SK-N-SH (cell line): Measurements from ENCODE around the gene KPRP. TPM values are rescaled to one million over a fixed set of nuclear protein-coding genes. Genes with fewer than 3 reads are reported as not detected.
A peak's percentile ranks its signal among the peaks of the same experiment; 100 is the strongest.

ENCODE experiments used
- CTCF ChIA-PET: fragments of 300-600, 350-600 bp; formaldehyde crosslinking; extraction: SDS; loops from one replicate; lab custom pipeline; 2021; lab: Yijun Ruan, JAX
- POLR2A ChIA-PET: fragments of 350-600 bp; sonication (Branson Sonifier 250); formaldehyde crosslinking; extraction: SDS; loops from one replicate; lab custom pipeline; 2020; ENCODE audit warnings: antibody characterized with exemption, inconsistent platforms; lab: Yijun Ruan, JAX
- DNase-seq: peaks from one replicate; pipeline ENCODE4 v3.0.0; 2012
- H2AFZ ChIP-seq: fragments of 200-600 bp; sonication (generic); 2 replicates; pipeline ENCODE4 v1.8.1; 2016; ENCODE audit warnings: antibody characterized with exemption, mild to moderate bottlenecking, low read depth
- H3F3A ChIP-seq: fragments of 200-600 bp; sonication (generic); replicated peaks from 2 replicates; pipeline ENCODE3; 2016; ENCODE audit warnings: antibody characterized with exemption, mild to moderate bottlenecking; ENCODE audit not compliant: insufficient read depth
- H3K27ac ChIP-seq, 2 experiments: fragments of 200-500 bp in 1 of 2; fragments of 200-600 bp in 1 of 2; sonication (Bioruptor generic) in 1 of 2; sonication (generic), shearing (Covaris generic) in 1 of 2; 2 replicates each; pipeline versions ENCODE4 v1.5.1 to v1.6.1; 2014 to 2016; ENCODE audit warnings: low read depth in 2 of 2, inconsistent platforms in 1 of 2, low read length in 1 of 2, mild to moderate bottlenecking in 1 of 2, mixed read lengths in 1 of 2
- H3K27me3 ChIP-seq: fragments of 200-600 bp; sonication (generic), shearing (Covaris generic); 2 replicates; pipeline ENCODE4 v1.6.1; 2016; ENCODE audit warnings: mixed run types; ENCODE audit not compliant: insufficient read depth
- H3K36me3 ChIP-seq, 2 experiments: fragments of 200-500 bp in 1 of 2; fragments of 200-600 bp in 1 of 2; sonication (Bioruptor generic) in 1 of 2; sonication (generic) in 1 of 2; replicated peaks in 1 of 2; 2 replicates each; pipeline versions ENCODE3 to v1.5.1; 2014 to 2016; ENCODE audit warnings: low read length in 1 of 2, mild to moderate bottlenecking in 1 of 2; ENCODE audit not compliant: insufficient read depth in 2 of 2, control insufficient read depth in 1 of 2
- H3K4me1 ChIP-seq, 2 experiments: fragments of 200-500 bp in 1 of 2; fragments of 200-600 bp in 1 of 2; sonication (Bioruptor generic) in 1 of 2; sonication (generic), shearing (Covaris generic) in 1 of 2; 2 replicates each; pipeline versions ENCODE4 v1.5.1 to v1.6.1; 2014 to 2016; ENCODE audit warnings: low read depth in 1 of 2, low read length in 1 of 2, mixed run types in 1 of 2; ENCODE audit not compliant: insufficient read depth in 2 of 2, control insufficient read depth in 1 of 2
- H3K4me2 ChIP-seq: fragments of 200-600 bp; sonication (generic), shearing (Covaris generic); 2 replicates; pipeline ENCODE4 v1.6.1; 2017; ENCODE audit warnings: mixed run types
- H3K4me3 ChIP-seq, 2 experiments: fragments of 200-500 bp in 1 of 2; fragments of 200-600 bp in 1 of 2; sonication (Bioruptor generic) in 1 of 2; sonication (generic), shearing (Covaris generic) in 1 of 2; 2 replicates each; pipeline versions ENCODE4 v1.5.1 to v1.8.1; 2014 to 2016; ENCODE audit warnings: low read depth in 2 of 2, inconsistent platforms in 1 of 2, low read length in 1 of 2, mild to moderate bottlenecking in 1 of 2, mixed read lengths in 1 of 2, moderate library complexity in 1 of 2
- H3K79me2 ChIP-seq: fragments of 200-600 bp; sonication (generic); 2 replicates; pipeline ENCODE4 v1.8.1; 2017; ENCODE audit warnings: mild to moderate bottlenecking; ENCODE audit not compliant: insufficient read depth
- H3K9ac ChIP-seq: fragments of 200-600 bp; sonication (generic); 2 replicates; pipeline ENCODE4 v1.6.1; 2017; ENCODE audit warnings: mixed run types
- H3K9me2 ChIP-seq: fragments of 200-600 bp; sonication (generic); 2 replicates; pipeline ENCODE4 v1.6.1; 2017; ENCODE audit warnings: mixed run types
- H3K9me3 ChIP-seq: fragments of 200-600 bp; sonication (generic); 2 replicates; pipeline ENCODE4 v1.6.1; 2017; ENCODE audit warnings: mixed run types, mild to moderate bottlenecking, moderate library complexity
- H4K20me1 ChIP-seq: fragments of 200-600 bp; sonication (generic); 2 replicates; pipeline ENCODE4 v1.6.1; 2017; ENCODE audit warnings: mild to moderate bottlenecking, mixed run types; ENCODE audit not compliant: insufficient read depth
- ELF1 ChIP-seq: IDR thresholded peaks from 2 replicates; pipeline ENCODE4 v1.4.0; 2012
- EP300 ChIP-seq, 2 experiments: IDR thresholded peaks; 2 replicates each; pipeline versions ENCODE4 v1.4.0 to v1.6.1; 2012; ENCODE audit warnings: borderline replicate concordance in 1 of 2, low read depth in 1 of 2, low read length in 1 of 2
- FOSL2 ChIP-seq: IDR thresholded peaks from 2 replicates; pipeline ENCODE4 v1.4.0; 2012; ENCODE audit warnings: low read depth, mild to moderate bottlenecking, moderate library complexity, borderline replicate concordance
- GABPA ChIP-seq: IDR thresholded peaks from 2 replicates; pipeline ENCODE4 v1.4.0; 2012; ENCODE audit warnings: low read depth, mild to moderate bottlenecking
- GATA2 ChIP-seq: sonication (generic); formaldehyde crosslinking; IDR thresholded peaks from 2 replicates; pipeline ENCODE4 v1.5.0; 2020; ENCODE audit warnings: mild to moderate bottlenecking, missing genetic modification reagents
- POLR2AphosphoS5 ChIP-seq: IDR thresholded peaks from 2 replicates; pipeline ENCODE4 v1.6.1; 2012; ENCODE audit warnings: low read depth, low read length
- RAD21 ChIP-seq: IDR thresholded peaks from 2 replicates; pipeline ENCODE4 v1.6.1; 2012; ENCODE audit warnings: mild to moderate bottlenecking, low read length
- RFX5 ChIP-seq: IDR thresholded peaks from 2 replicates; pipeline ENCODE4 v1.6.1; 2012; ENCODE audit warnings: mild to moderate bottlenecking, improper control_type of control experiment, low read length
- SMC3 ChIP-seq: IDR thresholded peaks from 2 replicates; pipeline ENCODE4 v1.6.1; 2012; ENCODE audit warnings: low read depth, low read length, improper control_type of control experiment
- TAF1 ChIP-seq: IDR thresholded peaks from 2 replicates; pipeline ENCODE4 v1.6.1; 2012; ENCODE audit warnings: low read depth, mild to moderate bottlenecking, low read length, moderate library complexity, borderline replicate concordance
- TEAD4 ChIP-seq: IDR thresholded peaks from 2 replicates; pipeline ENCODE4 v1.4.0; 2012; ENCODE audit warnings: mild to moderate bottlenecking, borderline replicate concordance; ENCODE audit not compliant: insufficient read depth
- USF1 ChIP-seq: IDR thresholded peaks from 2 replicates; pipeline ENCODE4 v1.4.0; 2012; ENCODE audit warnings: low read depth, borderline replicate concordance
- USF2 ChIP-seq: fragments of 150-350 bp; IDR thresholded peaks from 2 replicates; pipeline ENCODE4 v1.6.1; 2017; ENCODE audit warnings: antibody characterized with exemption, low read length, low read depth, borderline replicate concordance
- WGBS: methylation state at CpG from one replicate; pipeline ENCODE4 v1.1.6; 2017; ENCODE audit warnings: low lambda C conversion rate; 5-methylcytosine and 5-hydroxymethylcytosine counted together
- polyA plus RNA-seq, 3 experiments: library from polyadenylated mRNA; depleted of rRNA; stranded (reverse); fragments of >200 nt; gene quantifications; 2 replicates each; pipeline ENCODE4 v1.2.3, GENCODE V29; 2012
- TF ChIP-seq, protein P1 (sequence below): IDR thresholded peaks from 2 replicates; pipeline ENCODE4 v1.6.1; 2012; ENCODE audit warnings: mild to moderate bottlenecking, low read depth, low read length, moderate library complexity

Gene KPRP
- polyA plus RNA-seq, 1 of the 3 experiments (the other 2 are of a cell fraction), result not detected

DNA sequence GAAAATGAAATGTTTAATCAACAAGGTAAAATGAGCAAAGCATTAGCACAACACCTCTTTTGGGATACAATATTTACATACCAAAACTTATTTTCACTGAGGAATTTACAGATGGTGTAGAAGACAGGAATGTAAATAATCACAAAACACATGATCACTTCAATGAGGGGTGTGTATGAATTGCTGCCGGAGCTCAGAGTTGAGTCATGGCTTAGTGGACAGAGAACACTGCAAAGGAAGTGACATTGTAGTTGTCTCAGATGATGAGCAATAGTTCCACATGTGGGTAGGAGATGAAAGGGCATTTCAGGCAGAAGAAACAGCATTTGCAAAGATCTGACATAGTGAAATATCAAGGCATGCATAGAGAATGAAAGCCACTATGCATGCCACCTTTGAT lies 5.6 kb upstream of the KPRP start:
- Histone ChIP-seq H2AFZ (0 out of 2 replicates have a peak overlapping the region, but pooled peaks have one; percentile 16), H4K20me1 (no peaks in the 10 kb centered on the region), H3K4me3 (no peak overlapping the region), H3K9ac (no peak overlapping the region), H3F3A (no peaks in the 10 kb centered on the region), H3K9me3 (no peaks in the 10 kb centered on the region), H3K4me1 (no peaks in the 10 kb centered on the region), H3K4me2 (no peak overlapping the region), H3K27me3 (no peaks in the 10 kb centered on the region), H3K36me3 (no peaks in the 10 kb centered on the region), H3K9me2 (no peaks in the 10 kb centered on the region), H3K27ac (no peak overlapping the region), H3K79me2 (no peaks in the 10 kb centered on the region)
- ChIA-PET POLR2A (no interaction called here), CTCF (interaction anchor here (0.7 kb wide), 1 partner anchor 11 kb away, joined by 3 read pairs; no protein-coding TSS in a partner anchor)
- DNase-seq, result no peak
- 0% methylated on average over 1 of the region's 1 CpG for WGBS
- TF ChIP-seq POLR2AphosphoS5, result no peak
- no peak for TF ChIP-seq USF2
- no peak for TF ChIP-seq RAD21
- TF ChIP-seq RFX5, result no peak
- TF ChIP-seq SMC3, result no peak
- no peak for TF ChIP-seq USF1
- no peak for TF ChIP-seq TAF1
- no peak for TF ChIP-seq TEAD4
- TF ChIP-seq GATA2 (CRISPR knock-in tag), result no peak
- no peak for TF ChIP-seq FOSL2
- TF ChIP-seq, protein P1, sequence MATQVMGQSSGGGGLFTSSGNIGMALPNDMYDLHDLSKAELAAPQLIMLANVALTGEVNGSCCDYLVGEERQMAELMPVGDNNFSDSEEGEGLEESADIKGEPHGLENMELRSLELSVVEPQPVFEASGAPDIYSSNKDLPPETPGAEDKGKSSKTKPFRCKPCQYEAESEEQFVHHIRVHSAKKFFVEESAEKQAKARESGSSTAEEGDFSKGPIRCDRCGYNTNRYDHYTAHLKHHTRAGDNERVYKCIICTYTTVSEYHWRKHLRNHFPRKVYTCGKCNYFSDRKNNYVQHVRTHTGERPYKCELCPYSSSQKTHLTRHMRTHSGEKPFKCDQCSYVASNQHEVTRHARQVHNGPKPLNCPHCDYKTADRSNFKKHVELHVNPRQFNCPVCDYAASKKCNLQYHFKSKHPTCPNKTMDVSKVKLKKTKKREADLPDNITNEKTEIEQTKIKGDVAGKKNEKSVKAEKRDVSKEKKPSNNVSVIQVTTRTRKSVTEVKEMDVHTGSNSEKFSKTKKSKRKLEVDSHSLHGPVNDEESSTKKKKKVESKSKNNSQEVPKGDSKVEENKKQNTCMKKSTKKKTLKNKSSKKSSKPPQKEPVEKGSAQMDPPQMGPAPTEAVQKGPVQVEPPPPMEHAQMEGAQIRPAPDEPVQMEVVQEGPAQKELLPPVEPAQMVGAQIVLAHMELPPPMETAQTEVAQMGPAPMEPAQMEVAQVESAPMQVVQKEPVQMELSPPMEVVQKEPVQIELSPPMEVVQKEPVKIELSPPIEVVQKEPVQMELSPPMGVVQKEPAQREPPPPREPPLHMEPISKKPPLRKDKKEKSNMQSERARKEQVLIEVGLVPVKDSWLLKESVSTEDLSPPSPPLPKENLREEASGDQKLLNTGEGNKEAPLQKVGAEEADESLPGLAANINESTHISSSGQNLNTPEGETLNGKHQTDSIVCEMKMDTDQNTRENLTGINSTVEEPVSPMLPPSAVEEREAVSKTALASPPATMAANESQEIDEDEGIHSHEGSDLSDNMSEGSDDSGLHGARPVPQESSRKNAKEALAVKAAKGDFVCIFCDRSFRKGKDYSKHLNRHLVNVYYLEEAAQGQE, result no peak

DNA sequence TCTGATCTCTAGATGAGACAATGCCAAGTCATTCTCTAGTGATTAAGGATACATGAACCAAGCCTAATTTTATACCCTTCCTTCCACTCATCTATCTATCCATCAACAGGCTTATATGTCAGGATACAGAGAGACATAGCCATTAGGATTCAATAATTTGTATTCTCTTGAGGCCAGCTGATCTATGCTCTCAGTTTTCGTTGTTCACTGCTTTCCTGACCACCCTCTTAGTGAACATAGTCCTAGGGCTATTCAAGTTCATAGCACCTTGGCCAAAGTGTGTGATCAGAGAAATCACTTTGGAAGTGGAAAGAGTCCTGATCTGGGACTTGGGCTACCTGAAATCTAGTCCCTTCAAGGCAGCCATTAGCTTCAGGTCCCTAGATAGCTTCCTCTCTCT lies 4.2 kb upstream of the KPRP start:
- Histone ChIP-seq H3K4me3 (no peak overlapping the region), H3K9ac (no peak overlapping the region), H3K36me3 (no peaks in the 10 kb centered on the region), H3K79me2 (no peaks in the 10 kb centered on the region), H3K9me2 (no peaks in the 10 kb centered on the region), H2AFZ (no peak overlapping the region), H3K9me3 (no peaks in the 10 kb centered on the region), H4K20me1 (no peaks in the 10 kb centered on the region), H3F3A (no peaks in the 10 kb centered on the region), H3K4me2 (no peak overlapping the region), H3K27me3 (peaks cover 6% of the 10 kb centered on the region; the same call in 1 of the 2 replicates), H3K4me1 (no peaks in the 10 kb centered on the region), H3K27ac (no peak overlapping the region)
- ChIA-PET CTCF (interaction anchor here (1.2 kb wide), 1 partner anchor 24 kb away, joined by 3 read pairs; no protein-coding TSS in a partner anchor), POLR2A (no interaction called here)
- DNase-seq, result no peak
- TF ChIP-seq EP300 (IDR thresholded peaks at IDR 0.05; ENCODE audit: borderline replicate concordance in 1 of 2, low read depth in 1 of 2, low read length in 1 of 2) (no peak), FOSL2 (no peak), GABPA (no peak), ELF1 (no peak)
- 0% methylated on average over 1 of the region's 1 CpG for WGBS
